HepG2 (cell line): ENCODE measurements around the gene CAMTA2. TPM values are rescaled to one million over a fixed set of nuclear protein-coding genes. Genes with fewer than 3 reads are reported as not detected.

Experiments
- ARNT ChIP-seq: fragments of 450-650 bp; IDR thresholded peaks from 2 replicates; pipeline ENCODE4 v1.6.1; 2017
- ESRRA ChIP-seq: sonication (generic); formaldehyde crosslinking; IDR thresholded peaks from 2 replicates; pipeline ENCODE4 v1.5.1; 2020; ENCODE audit warnings: mild to moderate bottlenecking, low read depth, missing genetic modification reagents
- GATA4 ChIP-seq: sonication (generic); IDR thresholded peaks from 2 replicates; pipeline ENCODE4 v1.6.1; 2016; ENCODE audit warnings: antibody characterized with exemption, low read depth, borderline replicate concordance
- HMG20B ChIP-seq: conservative IDR thresholded peaks from 2 replicates; pipeline ENCODE4 v1.6.1; 2016; ENCODE audit warnings: missing genetic modification reagents, missing compliant biosample characterization
- MTA1 ChIP-seq: sonication (generic); formaldehyde crosslinking; IDR thresholded peaks from 2 replicates; pipeline ENCODE4 v1.4.0; 2020; ENCODE audit warnings: missing genetic modification reagents, mild to moderate bottlenecking, borderline replicate concordance
- NAIF1 ChIP-seq: sonication (generic); formaldehyde crosslinking; IDR thresholded peaks from 2 replicates; pipeline ENCODE4 v1.5.0; 2020; ENCODE audit warnings: mild to moderate bottlenecking, missing genetic modification reagents, borderline replicate concordance
- NR2F6 ChIP-seq, 2 experiments: IDR thresholded peaks; 2 replicates each; pipeline ENCODE4 v1.6.1; 2016; ENCODE audit warnings: antibody characterized with exemption in 1 of 2, mild to moderate bottlenecking in 1 of 2
- PHF21A ChIP-seq: sonication (generic); formaldehyde crosslinking; IDR thresholded peaks from 2 replicates; pipeline ENCODE4 v1.5.0; 2020; ENCODE audit warnings: mild to moderate bottlenecking, missing genetic modification reagents
- REPIN1 ChIP-seq: sonication (generic); formaldehyde crosslinking; IDR thresholded peaks from 2 replicates; pipeline ENCODE4 v1.8.0; 2022; ENCODE audit warnings: missing genetic modification reagents, low read depth, mild to moderate bottlenecking, borderline replicate concordance
- SRSF1 ChIP-seq: fragments of 200-400 bp; formaldehyde crosslinking; optimal IDR thresholded peaks from 2 replicates; pipeline ENCODE3; 2017; ENCODE audit warnings: mild to moderate bottlenecking, low read depth, low read length, moderate library complexity
- TARDBP ChIP-seq: sonication (generic); formaldehyde crosslinking; IDR thresholded peaks from 2 replicates; pipeline ENCODE4 v1.8.0; 2022; ENCODE audit warnings: mild to moderate bottlenecking, missing genetic modification reagents
- ZNF12 ChIP-seq: sonication (generic); formaldehyde crosslinking; IDR thresholded peaks from 2 replicates; pipeline ENCODE4 v1.5.0; 2020; ENCODE audit warnings: missing genetic modification reagents
- ZNF317 ChIP-seq: sonication (generic); formaldehyde crosslinking; IDR thresholded peaks from 2 replicates; pipeline ENCODE4 v1.5.0; 2020; ENCODE audit warnings: mild to moderate bottlenecking, missing genetic modification reagents
- ZNF318 ChIP-seq: sonication (generic); formaldehyde crosslinking; IDR thresholded peaks from 2 replicates; pipeline ENCODE4 v1.4.0; 2020; ENCODE audit warnings: mild to moderate bottlenecking, missing genetic modification reagents
- ZNF441 ChIP-seq: sonication (generic); formaldehyde crosslinking; IDR thresholded peaks from 2 replicates; pipeline ENCODE4 v1.7.0; 2021; ENCODE audit warnings: missing genetic modification reagents, borderline replicate concordance
- polyA plus RNA-seq, 8 experiments: library from polyadenylated mRNA; depleted of rRNA in 3 of 8; stranded (reverse) in 7 of 8; unstranded in 1 of 8; fragments of >200 nt; fragmentation: Illumina TruSeq in 4 of 8; extraction: Trizol in 4 of 8; gene quantifications; 2 replicates each; pipeline versions ENCODE4 v1.2.1 to v1.2.3, GENCODE V29; 2011 to 2016; ENCODE audit warnings: low read depth in 4 of 8, missing spikeins in 1 of 8, mixed read lengths in 1 of 8; ENCODE audit not compliant: insufficient read depth in 1 of 8
- total RNA-seq, 5 experiments: library from RNA; depleted of rRNA; stranded (reverse); fragments of >200 nt; fragmentation: Illumina TruSeq; extraction: Trizol; gene quantifications; 2 replicates each; pipeline ENCODE4 v1.2.3, GENCODE V29; 2016; ENCODE audit warnings: low read depth in 1 of 5
- TF ChIP-seq, protein P1 (sequence below): sonication (generic); formaldehyde crosslinking; IDR thresholded peaks from 2 replicates; pipeline ENCODE4 v1.8.1; 2023; ENCODE audit warnings: mild to moderate bottlenecking, missing genetic modification reagents
- TF ChIP-seq, protein P2 (sequence below): sonication (generic); formaldehyde crosslinking; IDR thresholded peaks from 2 replicates; pipeline ENCODE4 v1.9.0; 2021; ENCODE audit warnings: missing genetic modification reagents, borderline replicate concordance

The CAMTA2 gene
- total and polyA plus RNA-seq, 2 of the 13 experiments (the other 11 are each of a cell fraction or from before 2014, with no cell fraction given): 4.1 to 7.1 TPM

GRCh38 chr17:4950746-4951204, 36.7 kb downstream of the CAMTA2 start, which contains the start of gene ENO3 (continued):
- TF ChIP-seq, protein P1, sequence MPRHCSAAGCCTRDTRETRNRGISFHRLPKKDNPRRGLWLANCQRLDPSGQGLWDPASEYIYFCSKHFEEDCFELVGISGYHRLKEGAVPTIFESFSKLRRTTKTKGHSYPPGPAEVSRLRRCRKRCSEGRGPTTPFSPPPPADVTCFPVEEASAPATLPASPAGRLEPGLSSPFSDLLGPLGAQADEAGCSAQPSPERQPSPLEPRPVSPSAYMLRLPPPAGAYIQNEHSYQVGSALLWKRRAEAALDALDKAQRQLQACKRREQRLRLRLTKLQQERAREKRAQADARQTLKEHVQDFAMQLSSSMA: peak; percentile 71; the same call in 1 of the 2 replicates
- TF ChIP-seq GATA4 (0 out of 2 replicates have a peak, but pooled peaks have one; percentile 30), TARDBP (CRISPR knock-in tag) (0 out of 2 replicates have a peak, but pooled peaks have one; percentile 17), ZNF317 (CRISPR knock-in tag) (peak; percentile 8; the same call in 1 of the 2 replicates), SRSF1 (peak; percentile 48), NAIF1 (CRISPR knock-in tag) (peak; percentile 49; the same call in 1 of the 2 replicates), MTA1 (CRISPR knock-in tag) (peak; percentile 64), ESRRA (CRISPR knock-in tag) (peak; percentile 52; the same call in 1 of the 2 replicates), ZNF12 (CRISPR knock-in tag) (no peak), ZNF441 (CRISPR knock-in tag) (peak; percentile 29; the same call in 1 of the 2 replicates), REPIN1 (CRISPR knock-in tag) (peak; percentile 30; the same call in 1 of the 2 replicates), ZNF318 (CRISPR knock-in tag) (0 out of 2 replicates have a peak, but pooled peaks have one; percentile 19), HMG20B (CRISPR knock-in tag) (0 out of 2 replicates have a peak, but pooled peaks have one; percentile 21), ARNT (no peak), PHF21A (peak; percentile 66), NR2F6 (IDR thresholded peaks at IDR 0.05) (peak; percentile 82), NR2F6 (CRISPR knock-in tag; IDR thresholded peaks at IDR 0.05) (peak; percentile 85)
- TF ChIP-seq, protein P2, sequence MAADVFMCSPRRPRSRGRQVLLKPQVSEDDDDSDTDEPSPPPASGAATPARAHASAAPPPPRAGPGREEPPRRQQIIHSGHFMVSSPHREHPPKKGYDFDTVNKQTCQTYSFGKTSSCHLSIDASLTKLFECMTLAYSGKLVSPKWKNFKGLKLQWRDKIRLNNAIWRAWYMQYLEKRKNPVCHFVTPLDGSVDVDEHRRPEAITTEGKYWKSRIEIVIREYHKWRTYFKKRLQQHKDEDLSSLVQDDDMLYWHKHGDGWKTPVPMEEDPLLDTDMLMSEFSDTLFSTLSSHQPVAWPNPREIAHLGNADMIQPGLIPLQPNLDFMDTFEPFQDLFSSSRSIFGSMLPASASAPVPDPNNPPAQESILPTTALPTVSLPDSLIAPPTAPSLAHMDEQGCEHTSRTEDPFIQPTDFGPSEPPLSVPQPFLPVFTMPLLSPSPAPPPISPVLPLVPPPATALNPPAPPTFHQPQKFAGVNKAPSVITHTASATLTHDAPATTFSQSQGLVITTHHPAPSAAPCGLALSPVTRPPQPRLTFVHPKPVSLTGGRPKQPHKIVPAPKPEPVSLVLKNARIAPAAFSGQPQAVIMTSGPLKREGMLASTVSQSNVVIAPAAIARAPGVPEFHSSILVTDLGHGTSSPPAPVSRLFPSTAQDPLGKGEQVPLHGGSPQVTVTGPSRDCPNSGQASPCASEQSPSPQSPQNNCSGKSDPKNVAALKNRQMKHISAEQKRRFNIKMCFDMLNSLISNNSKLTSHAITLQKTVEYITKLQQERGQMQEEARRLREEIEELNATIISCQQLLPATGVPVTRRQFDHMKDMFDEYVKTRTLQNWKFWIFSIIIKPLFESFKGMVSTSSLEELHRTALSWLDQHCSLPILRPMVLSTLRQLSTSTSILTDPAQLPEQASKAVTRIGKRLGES (CRISPR knock-in tag): no peak
